GM19043 (cell line): Measurements from ENCODE around the gene NFS1.
A peak's percentile ranks its signal among the peaks of the same experiment; 100 is the strongest.
"Not testable (repeated sequence)": the region's sequence is repeated elsewhere in the genome, so short reads cannot be mapped to it uniquely, and the experiment has no call there.

ENCODE experiments used
- ATAC-seq: cut with Tn5 transposase; IDR thresholded peaks from one replicate; pipeline ENCODE4 v1.9.1; 2021; ENCODE audit warnings: low read depth; ENCODE audit not compliant: unreplicated experiment

NFS1 gene

GRCh38 chr20:35699127-35699956 lies at the start of gene NFS1, which contains the start of gene ROMO1:
TSS of gene NFS1 (minus strand) at chr20:35699352. CDS start at chr20:35699288, 64 bp downstream.
TSS of gene ROMO1 (plus strand) at chr20:35699405. CDS start at chr20:35699633, 228 bp downstream.
- peak; percentile 73 for ATAC-seq

GRCh38 chr20:35744492-35744841 lies 45.3 kb upstream of the NFS1 start:
- not testable (repeated sequence) for ATAC-seq

GRCh38 chr20:35743693-35744491 lies 44.7 kb upstream of the NFS1 start:
- no peak for ATAC-seq

- no peak for ATAC-seq
Measured at GRCh38 chr20:35742741-35743523, 43.8 kb upstream of the NFS1 start.

GRCh38 chr20:35741892-35742740 lies 43.0 kb upstream of the NFS1 start, which contains the start of gene RBM39:
TSS of gene RBM39 (minus strand) at chr20:35742260. CDS start at chr20:35740874, 1,386 bp downstream.
- ATAC-seq: peak; percentile 78

- no peak for ATAC-seq
Measured at GRCh38 chr20:35739294-35740163, 40.4 kb upstream of the NFS1 start.

GRCh38 chr20:35738410-35739179 lies 39.4 kb upstream of the NFS1 start:
- ATAC-seq: no peak

- no peak for ATAC-seq
Measured at GRCh38 chr20:35737865-35738333, 38.7 kb upstream of the NFS1 start.

GRCh38 chr20:35735826-35736470 lies 36.8 kb upstream of the NFS1 start:
- no peak for ATAC-seq

- no peak for ATAC-seq
Measured at GRCh38 chr20:35734777-35735649, 35.9 kb upstream of the NFS1 start.

GRCh38 chr20:35734374-35734773 lies 35.2 kb upstream of the NFS1 start:
- no peak for ATAC-seq

GRCh38 chr20:35732644-35732982 lies 33.5 kb upstream of the NFS1 start:
- ATAC-seq: no peak

- no peak for ATAC-seq
Measured at GRCh38 chr20:35731862-35732643, 32.9 kb upstream of the NFS1 start.

- no peak for ATAC-seq
Measured at GRCh38 chr20:35731469-35731788, 32.3 kb upstream of the NFS1 start.

GRCh38 chr20:35730583-35731468 lies 31.7 kb upstream of the NFS1 start:
- no peak for ATAC-seq
